C4-2B (cell line): Measurements from ENCODE around the gene UQCR11.

Experiments
- CTCF ChIP-seq: fragments of 450-650 bp; conservative IDR thresholded peaks from 2 replicates; pipeline ENCODE4 v1.5.1; 2017; ENCODE audit warnings: mild to moderate bottlenecking
- ZFX ChIP-seq: fragments of 450-650 bp; IDR thresholded peaks from 2 replicates; pipeline ENCODE4 v1.6.1; 2017

GRCh38 chr19:1556390-1557070, 48.7 kb downstream of the UQCR11 start:
- no peak for TF ChIP-seq CTCF
- no peak for TF ChIP-seq ZFX
